ENCODE results near the gene ADIRF. TPM values are rescaled to one million over a fixed set of nuclear protein-coding genes. Genes with fewer than 3 reads are reported as not detected.
"Not testable (repeated sequence)": the region's sequence is repeated elsewhere in the genome, so short reads cannot be mapped to it uniquely, and the experiment has no call there.

The ADIRF gene
- total RNA-seq, 1 donor from 2014 or later = not detected

DNA sequence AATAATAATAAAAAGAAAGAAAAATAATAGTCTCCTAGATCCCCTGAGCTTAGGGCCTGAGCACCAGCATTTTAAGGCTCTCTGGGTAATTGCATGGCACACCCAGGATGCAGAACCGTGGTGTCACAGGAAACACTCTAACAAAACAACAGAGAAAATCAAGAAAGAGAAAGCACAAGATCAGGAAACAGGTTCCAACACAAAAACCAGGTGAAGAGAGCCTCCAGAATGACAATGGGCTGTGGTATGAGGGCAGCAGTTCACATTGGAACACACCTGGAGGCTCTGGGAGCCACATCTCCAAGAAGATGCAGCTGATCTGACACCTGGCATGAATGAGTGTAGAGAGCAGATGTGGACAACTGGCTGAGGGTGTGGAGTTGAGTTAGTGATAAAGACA lies 17.9 kb upstream of the ADIRF start:
- Mint-ChIP-seq H3K4me1 (ENCODE audit: low read depth) (peaks cover 18% of the 10 kb centered on the region), H3K9me3 (ENCODE audit: low read depth) (peaks cover 13% of the 10 kb centered on the region), H3K27me3 (peaks cover 7% of the 10 kb centered on the region), H3K4me3 (ENCODE audit: low read depth) (no peak overlapping the region), H3K27ac (no peak overlapping the region), H3K36me3 (ENCODE audit: insufficient read depth) (peaks cover 8% of the 10 kb centered on the region)
- TF ChIP-seq, protein P1, sequence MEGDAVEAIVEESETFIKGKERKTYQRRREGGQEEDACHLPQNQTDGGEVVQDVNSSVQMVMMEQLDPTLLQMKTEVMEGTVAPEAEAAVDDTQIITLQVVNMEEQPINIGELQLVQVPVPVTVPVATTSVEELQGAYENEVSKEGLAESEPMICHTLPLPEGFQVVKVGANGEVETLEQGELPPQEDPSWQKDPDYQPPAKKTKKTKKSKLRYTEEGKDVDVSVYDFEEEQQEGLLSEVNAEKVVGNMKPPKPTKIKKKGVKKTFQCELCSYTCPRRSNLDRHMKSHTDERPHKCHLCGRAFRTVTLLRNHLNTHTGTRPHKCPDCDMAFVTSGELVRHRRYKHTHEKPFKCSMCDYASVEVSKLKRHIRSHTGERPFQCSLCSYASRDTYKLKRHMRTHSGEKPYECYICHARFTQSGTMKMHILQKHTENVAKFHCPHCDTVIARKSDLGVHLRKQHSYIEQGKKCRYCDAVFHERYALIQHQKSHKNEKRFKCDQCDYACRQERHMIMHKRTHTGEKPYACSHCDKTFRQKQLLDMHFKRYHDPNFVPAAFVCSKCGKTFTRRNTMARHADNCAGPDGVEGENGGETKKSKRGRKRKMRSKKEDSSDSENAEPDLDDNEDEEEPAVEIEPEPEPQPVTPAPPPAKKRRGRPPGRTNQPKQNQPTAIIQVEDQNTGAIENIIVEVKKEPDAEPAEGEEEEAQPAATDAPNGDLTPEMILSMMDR (IDR thresholded peaks at IDR 0.05; ENCODE audit: unreplicated experiment) = no peak
- no peak for DNase-seq (ENCODE audit: low spot score, unreplicated experiment)

- TF ChIP-seq, protein P1 (IDR thresholded peaks at IDR 0.05; ENCODE audit: unreplicated experiment) = no peak
- no peak for DNase-seq (ENCODE audit: low spot score, unreplicated experiment)
- peaks cover 18% of the 10 kb centered on the region for H3K4me1 Mint-ChIP-seq (ENCODE audit: low read depth)
- H3K27ac Mint-ChIP-seq = no peak overlapping the region
- peaks cover 13% of the 10 kb centered on the region for H3K9me3 Mint-ChIP-seq (ENCODE audit: low read depth)
- H3K36me3 Mint-ChIP-seq (ENCODE audit: insufficient read depth) = peaks cover 8% of the 10 kb centered on the region
- H3K4me3 Mint-ChIP-seq (ENCODE audit: low read depth) = no peak overlapping the region
- peaks cover 7% of the 10 kb centered on the region for H3K27me3 Mint-ChIP-seq
Observed at GRCh38 chr10:86951184-86951761, 17.0 kb upstream of the ADIRF start.

- DNase-seq (ENCODE audit: low spot score, unreplicated experiment) = no peak
- Mint-ChIP-seq H3K27me3 (peaks cover under 1% of the 10 kb centered on the region), H3K4me1 (ENCODE audit: low read depth) (peaks cover 20% of the 10 kb centered on the region), H3K4me3 (ENCODE audit: low read depth) (peak overlapping the region; percentile 11), H3K9me3 (ENCODE audit: low read depth) (peaks cover 13% of the 10 kb centered on the region), H3K27ac (peak overlapping the region; percentile 66), H3K36me3 (ENCODE audit: insufficient read depth) (peaks cover 8% of the 10 kb centered on the region)
- TF ChIP-seq, protein P1 (IDR thresholded peaks at IDR 0.05; ENCODE audit: unreplicated experiment) = no peak
Observed at GRCh38 chr10:86952106-86952505, 16.2 kb upstream of the ADIRF start.

DNA sequence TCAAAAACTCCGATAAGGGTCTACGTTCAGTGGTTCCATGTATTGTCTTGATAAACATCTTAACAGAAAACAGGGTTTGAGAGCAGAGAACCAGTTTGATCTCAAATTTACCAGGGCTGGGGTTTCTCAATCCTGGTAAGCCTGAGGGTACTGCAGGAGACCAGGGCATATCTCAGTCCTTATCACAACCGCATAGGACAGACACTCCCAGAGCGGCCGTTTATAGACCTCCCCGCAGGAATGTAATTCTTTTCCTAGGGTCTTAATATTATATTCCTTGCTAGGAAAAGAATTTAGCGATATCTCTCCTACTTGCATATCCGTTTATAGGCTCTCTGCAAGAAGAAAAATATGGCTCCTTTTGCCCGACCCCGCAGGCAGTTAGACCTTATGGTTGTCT lies 15.6 kb upstream of the ADIRF start:
- H3K36me3 Mint-ChIP-seq (ENCODE audit: insufficient read depth); H3K4me3 Mint-ChIP-seq (ENCODE audit: low read depth); H3K27me3 Mint-ChIP-seq; H3K27ac Mint-ChIP-seq; DNase-seq (ENCODE audit: low spot score, unreplicated experiment): not testable (repeated sequence)
- H3K4me1 Mint-ChIP-seq (ENCODE audit: low read depth) = peaks cover 20% of the 10 kb centered on the region
- peaks cover 13% of the 10 kb centered on the region for H3K9me3 Mint-ChIP-seq (ENCODE audit: low read depth)

- Mint-ChIP-seq H3K4me3 (ENCODE audit: low read depth) (peak overlapping the region; percentile 29), H3K4me1 (ENCODE audit: low read depth) (peaks cover 25% of the 10 kb centered on the region), H3K9me3 (ENCODE audit: low read depth) (peaks cover 9% of the 10 kb centered on the region), H3K36me3 (ENCODE audit: insufficient read depth) (peaks cover 8% of the 10 kb centered on the region), H3K27me3 (no peaks in the 10 kb centered on the region), H3K27ac (peak overlapping the region; percentile 88)
- no peak for DNase-seq (ENCODE audit: low spot score, unreplicated experiment)
- TF ChIP-seq, protein P1 (IDR thresholded peaks at IDR 0.05; ENCODE audit: unreplicated experiment) = no peak
Observed at GRCh38 chr10:86953747-86954680, 14.3 kb upstream of the ADIRF start.
